OCI-LY7 (cell line): Measurements from ENCODE around the gene TRPM8. TPM values are rescaled to one million over a fixed set of nuclear protein-coding genes. Genes with fewer than 3 reads are reported as not detected.
"Not testable (repeated sequence)": the region's sequence is repeated elsewhere in the genome, so short reads cannot be mapped to it uniquely, and the experiment has no call there.

Source experiments
- Bru-seq: library from RNA; stranded (reverse); fragments of 400-500 nt; gene quantifications from one replicate; lab custom pipeline; 2021; lab: Mats Ljungman, UMichigan
- BruChase-seq, 2 experiments: library from RNA; stranded (reverse); fragments of 400-500 nt; gene quantifications; one replicate each; lab custom pipeline; 2021; lab: Mats Ljungman, UMichigan
- BruUV-seq: library from RNA; stranded (reverse); fragments of 400-500 nt; replicated peaks from 2 replicates; lab custom pipeline; 2021; lab: Mats Ljungman, UMichigan
- CTCF ChIA-PET: fragments of 300-600 bp; sonication (Branson Sonifier 250); formaldehyde crosslinking; loops from one replicate; lab custom pipeline; 2022; ENCODE audit warnings: antibody characterized with exemption; ENCODE audit not compliant: unreplicated experiment; lab: Charles Lee
- POLR2A ChIA-PET: fragments of 300-600 bp; sonication (Branson Sonifier 250); formaldehyde crosslinking; loops from one replicate; lab custom pipeline; 2022; ENCODE audit warnings: antibody characterized with exemption; lab: Charles Lee
- DNase-seq: peaks from one replicate; pipeline ENCODE4 v3.0.0-alpha.2; 2015; ENCODE audit warnings: low spot score
- H2AFZ ChIP-seq: fragments of 200-600 bp; sonication (generic), shearing (Covaris generic); 2 replicates; pipeline ENCODE4 v1.6.1; 2014; ENCODE audit warnings: mild to moderate bottlenecking, antibody characterized with exemption, low read length, moderate library complexity
- H3K27ac ChIP-seq: fragments of 200-600 bp; sonication (generic); 2 replicates; pipeline ENCODE4 v1.5.1; 2014; ENCODE audit warnings: mixed run types, low read depth, mild to moderate bottlenecking, moderate library complexity, low read length, inconsistent platforms; ENCODE audit not compliant: poor library complexity, severe bottlenecking
- H3K36me3 ChIP-seq: fragments of 200-600 bp; sonication (generic); 2 replicates; pipeline ENCODE4 v1.6.1; 2014; ENCODE audit warnings: mild to moderate bottlenecking, antibody characterized with exemption, low read length, moderate library complexity, mixed read lengths; ENCODE audit not compliant: insufficient read depth
- H3K4me1 ChIP-seq: fragments of 200-600 bp; sonication (generic); 2 replicates; pipeline ENCODE4 v1.5.1; 2014; ENCODE audit warnings: mild to moderate bottlenecking, low read length; ENCODE audit not compliant: insufficient read depth, poor library complexity, severe bottlenecking
- H3K4me2 ChIP-seq: fragments of 200-600 bp; sonication (generic); 2 replicates; pipeline ENCODE4 v1.6.1; 2014; ENCODE audit warnings: mild to moderate bottlenecking, low read length
- H3K4me3 ChIP-seq: fragments of 200-600 bp; sonication (generic); 2 replicates; pipeline ENCODE4 v1.5.1; 2014; ENCODE audit warnings: mild to moderate bottlenecking, low read depth, low read length; ENCODE audit not compliant: poor library complexity, severe bottlenecking
- H3K79me2 ChIP-seq: fragments of 200-600 bp; sonication (generic); 2 replicates; pipeline ENCODE4 v1.6.1; 2016; ENCODE audit warnings: low read depth, mild to moderate bottlenecking, low read length, moderate library complexity, mixed read lengths; ENCODE audit not compliant: insufficient read depth
- H3K9me2 ChIP-seq: fragments of 200-600 bp; sonication (generic); 2 replicates; pipeline ENCODE4 v1.6.1; 2016; ENCODE audit warnings: mild to moderate bottlenecking, low read length, mixed read lengths; ENCODE audit not compliant: insufficient read depth
- H3K9me3 ChIP-seq: fragments of 200-600 bp; sonication (generic); 2 replicates; pipeline ENCODE4 v1.6.1; 2014; ENCODE audit warnings: mild to moderate bottlenecking, mixed run types, low read length, mixed read lengths
- H4K20me1 ChIP-seq: fragments of 200-600 bp; sonication (generic); 2 replicates; pipeline ENCODE4 v1.6.1; 2014; ENCODE audit warnings: mild to moderate bottlenecking, antibody characterized with exemption, low read length, moderate library complexity, mixed read lengths; ENCODE audit not compliant: insufficient read depth
- EZH2phosphoT487 ChIP-seq: fragments of 200-600 bp; sonication (generic); IDR thresholded peaks from 2 replicates; pipeline ENCODE4 v1.6.1; 2018; ENCODE audit warnings: low read depth, borderline replicate concordance, mild to moderate bottlenecking, mixed run types, antibody characterized with exemption, low read length, moderate library complexity, mixed read lengths
- intact Hi-C: fragments of 100-400 bp; cut with micrococcal nuclease; formaldehyde crosslinking; loops from one replicate; pipeline ENCODE4 v1.10.0; 2022; ENCODE audit not compliant: unreplicated experiment
- long read RNA-seq: library from polyadenylated mRNA; stranded (forward); transcript quantifications from one replicate; pipeline ENCODE4 v2.0.0, GENCODE V29; 2022
- total RNA-seq, 2 experiments: library from RNA; depleted of rRNA in 1 of 2; stranded (reverse); fragments of >200 nt in 1 of 2; shearing (Covaris generic) in 1 of 2; gene quantifications; 2 replicates each; pipeline ENCODE4 v1.2.3, GENCODE V29; 2014 to 2022
- TF ChIP-seq, protein P1 (sequence below): fragments of 200-600 bp; sonication (generic); conservative IDR thresholded peaks from 2 replicates; pipeline ENCODE4 v1.5.1; 2014; ENCODE audit warnings: mild to moderate bottlenecking, antibody characterized with exemption, low read length, moderate library complexity, mixed read lengths

The TRPM8 gene
- total RNA-seq (2014; rRNA removed; shearing (Covaris generic)) (not detected in 2 replicates), total RNA-seq (2022) (not detected in 2 replicates), Bru-seq, nascent RNA (percentile 4 among the genes with signal in this experiment), BruChase-seq, experiment 1, labeled RNA remaining after a 6-hour chase (percentile 2 among the genes with signal in this experiment), BruChase-seq, experiment 2, labeled RNA remaining after a 2-hour chase (percentile 9 among the genes with signal in this experiment)
- long read RNA-seq: 0 reads

GRCh38 chr2:233917116-233917515 is at the start of gene TRPM8:
TRPM8 (plus strand) TSS chr2:233917373; CDS start chr2:233926538, 9,165 bp downstream.
- ChIA-PET CTCF (no interaction called here), POLR2A (no interaction called here)
- H2AFZ ChIP-seq: no peak within 1 kb of the TSS
- no peaks in the 10 kb centered on the region for H3K36me3 ChIP-seq
- no peak within 1 kb of the TSS for H3K4me3 ChIP-seq
- H3K9me3 ChIP-seq: no peaks in the 10 kb centered on the region
- intact Hi-C loops: no loop called here
- BruUV-seq: no TSS peak
- no peak within 1 kb of the TSS for H3K27ac ChIP-seq
- H4K20me1 ChIP-seq: no peaks in the 10 kb centered on the region
- no peaks in the 10 kb centered on the region for H3K79me2 ChIP-seq
- no peak within 1 kb of the TSS for H3K4me2 ChIP-seq
- no peak for TF ChIP-seq EZH2phosphoT487
- TF ChIP-seq, protein P1, sequence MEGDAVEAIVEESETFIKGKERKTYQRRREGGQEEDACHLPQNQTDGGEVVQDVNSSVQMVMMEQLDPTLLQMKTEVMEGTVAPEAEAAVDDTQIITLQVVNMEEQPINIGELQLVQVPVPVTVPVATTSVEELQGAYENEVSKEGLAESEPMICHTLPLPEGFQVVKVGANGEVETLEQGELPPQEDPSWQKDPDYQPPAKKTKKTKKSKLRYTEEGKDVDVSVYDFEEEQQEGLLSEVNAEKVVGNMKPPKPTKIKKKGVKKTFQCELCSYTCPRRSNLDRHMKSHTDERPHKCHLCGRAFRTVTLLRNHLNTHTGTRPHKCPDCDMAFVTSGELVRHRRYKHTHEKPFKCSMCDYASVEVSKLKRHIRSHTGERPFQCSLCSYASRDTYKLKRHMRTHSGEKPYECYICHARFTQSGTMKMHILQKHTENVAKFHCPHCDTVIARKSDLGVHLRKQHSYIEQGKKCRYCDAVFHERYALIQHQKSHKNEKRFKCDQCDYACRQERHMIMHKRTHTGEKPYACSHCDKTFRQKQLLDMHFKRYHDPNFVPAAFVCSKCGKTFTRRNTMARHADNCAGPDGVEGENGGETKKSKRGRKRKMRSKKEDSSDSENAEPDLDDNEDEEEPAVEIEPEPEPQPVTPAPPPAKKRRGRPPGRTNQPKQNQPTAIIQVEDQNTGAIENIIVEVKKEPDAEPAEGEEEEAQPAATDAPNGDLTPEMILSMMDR: no peak
- DNase-seq: no peak
- no peaks in the 10 kb centered on the region for H3K9me2 ChIP-seq
- H3K4me1 ChIP-seq: no peaks in the 10 kb centered on the region

GRCh38 chr2:233867993-233868532 is 49.1 kb upstream of the TRPM8 start, which contains the start of gene MSL3B:
MSL3B (minus strand) TSS chr2:233868386.
- Histone ChIP-seq H3K4me1 (no peaks in the 10 kb centered on the region), H3K4me3 (no peak within 1 kb of the TSS), H3K9me2 (no peaks in the 10 kb centered on the region), H3K36me3 (no peaks in the 10 kb centered on the region), H2AFZ (no peak within 1 kb of the TSS), H3K79me2 (no peaks in the 10 kb centered on the region), H3K27ac (no peak within 1 kb of the TSS), H3K9me3 (no peaks in the 10 kb centered on the region), H4K20me1 (no peaks in the 10 kb centered on the region), H3K4me2 (no peak within 1 kb of the TSS)
- CTCF ChIA-PET: no interaction called here
- no TSS peak for BruUV-seq
- POLR2A ChIA-PET: no interaction called here
- no peak for TF ChIP-seq EZH2phosphoT487
- TF ChIP-seq, protein P1: no peak
- intact Hi-C loops: no loop called here
- DNase-seq: no peak

- BruUV-seq: no TSS peak
- Histone ChIP-seq H3K9me3 (no peaks in the 10 kb centered on the region), H3K4me1 (no peaks in the 10 kb centered on the region), H2AFZ (no peak overlapping the region), H3K4me3 (no peak overlapping the region), H3K9me2 (no peaks in the 10 kb centered on the region), H4K20me1 (no peaks in the 10 kb centered on the region), H3K4me2 (no peak overlapping the region), H3K79me2 (no peaks in the 10 kb centered on the region), H3K36me3 (no peaks in the 10 kb centered on the region), H3K27ac (no peak overlapping the region)
- POLR2A ChIA-PET: interaction anchor here (0.7 kb wide), 3 partner anchors 23 to 333 kb away, joined by 3 read pairs; no protein-coding TSS in a partner anchor
- no peak for TF ChIP-seq EZH2phosphoT487
- TF ChIP-seq, protein P1: no peak
- intact Hi-C loops: no loop called here
- CTCF ChIA-PET: no interaction called here
- DNase-seq: no peak
These were observed 45.7 kb upstream of the TRPM8 start for GRCh38 chr2:233871432-233871831.

DNA sequence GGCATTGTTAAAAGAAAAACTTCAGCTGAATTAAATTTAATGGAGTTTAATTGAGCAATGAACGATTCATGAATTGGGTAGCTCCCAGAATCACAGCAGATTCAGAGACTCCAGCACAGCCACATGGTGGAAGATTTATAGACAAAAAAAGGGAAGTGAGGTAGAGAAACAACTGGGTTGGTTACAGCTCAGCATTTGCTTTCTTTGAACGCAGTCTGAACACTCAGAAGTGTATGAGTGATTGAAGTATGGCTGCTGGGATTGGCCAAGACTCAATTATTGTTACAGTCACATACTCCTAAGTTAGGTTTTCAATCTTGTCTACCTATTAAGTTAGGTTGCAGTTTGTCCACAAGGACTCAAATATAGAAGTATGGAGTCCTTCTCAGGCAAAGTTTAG is 45.0 kb upstream of the TRPM8 start:
- H3K27ac ChIP-seq, CTCF ChIA-PET, H3K9me2 ChIP-seq, H2AFZ ChIP-seq, H3K4me3 ChIP-seq, H3K4me2 ChIP-seq, H4K20me1 ChIP-seq, H3K9me3 ChIP-seq, H3K4me1 ChIP-seq, intact Hi-C loops, BruUV-seq, H3K36me3 ChIP-seq, DNase-seq, H3K79me2 ChIP-seq: not testable (repeated sequence)
- POLR2A ChIA-PET: interaction anchor here (0.7 kb wide), 1 partner anchor 332 kb away, joined by 3 read pairs; no protein-coding TSS in a partner anchor
